ENCODE results near the gene EZR. TPM values are rescaled to one million over a fixed set of nuclear protein-coding genes. Genes with fewer than 3 reads are reported as not detected.

The EZR gene
- total and polyA plus RNA-seq, 2 donors (not counting 1 experiment from before 2014, with no cell fraction given) = 227 to 945 TPM

GRCh38 chr6:158818581-158819212, 471 bp downstream of the EZR start:
- peaks cover 44% of the 10 kb centered on the region for H3K79me2 ChIP-seq (ENCODE audit: control insufficient read depth, insufficient read depth, low read length)
- DNase-seq (peak; percentile 80), ATAC-seq (ENCODE audit: low read depth) (peak; percentile 21)
- no peaks in the 10 kb centered on the region for H3K27me3 ChIP-seq (replicated peaks in 1 of 4; ENCODE audit: control extremely low read depth in 1 of 4, control insufficient read depth in 3 of 4, insufficient read depth in 4 of 4, low read length in 3 of 4)
- peaks cover 0 to 41% of the 10 kb centered on the region in 2 experiments for H3K36me3 ChIP-seq (replicated peaks in 1 of 2; ENCODE audit: control extremely low read depth in 1 of 2, control insufficient read depth in 1 of 2, extremely low read depth in 1 of 2, insufficient read depth in 2 of 2, low read length in 1 of 2)
- peak overlapping the region; percentile 95 for H3K4me2 ChIP-seq (replicated peaks; ENCODE audit: low read depth, low read length, poor library complexity, severe bottlenecking)
- WGBS (ENCODE audit: insufficient coverage) = under 1% methylated on average over 53 of the region's 63 CpGs
- peak overlapping the region; percentile 94 for H3K9ac ChIP-seq (ENCODE audit: low read length)
- H2AFZ ChIP-seq (ENCODE audit: insufficient read depth, low read depth, low read length, poor library complexity, severe bottlenecking) = no peak overlapping the region
- peak overlapping the region; percentile 96 to 99 for H3K27ac ChIP-seq (ENCODE audit: low read length in 2 of 2)
- H3K4me3 ChIP-seq (ENCODE audit: control extremely low read depth in 1 of 5, extremely low read depth in 1 of 5, insufficient read depth in 1 of 5, low read depth in 2 of 5, low read length in 4 of 5) = peak overlapping the region; percentile 22 to 100 (median 69)
- Mint-ChIP-seq H3K27ac (peak overlapping the region; percentile 99), H3K9me3 (ENCODE audit: insufficient read depth) (no peaks in the 10 kb centered on the region), H3K4me3 (peak overlapping the region; percentile 88), H3K4me1 (peaks cover 42% of the 10 kb centered on the region), H3K27me3 (no peaks in the 10 kb centered on the region)
- ChIA-PET CTCF (interaction anchor here (1.0 to 3.7 kb wide), 6 partner anchors 35 to 153 kb away, joined by 3 to 41 read pairs (median 8); no protein-coding TSS in a partner anchor), POLR2A (interaction anchor here (0.6 to 6.4 kb wide), 15 partner anchors 9 to 151 kb away, joined by 3 to 162 read pairs (median 5); no protein-coding TSS in a partner anchor)
- H3K4me1 ChIP-seq (ENCODE audit: control insufficient read depth in 2 of 2, insufficient read depth in 2 of 2, low read length in 2 of 2) = peaks cover 31 to 42% of the 10 kb centered on the region in 2 donors
- intact Hi-C loops (cut with micrococcal nuclease) = loop anchor here (1.0 to 5.0 kb wide), 6 partner anchors 9 to 224 kb away; partner anchors contain the start of gene TAGAP
- TF ChIP-seq CTCF (IDR thresholded peaks at IDR 0.05) = no peak
- TF ChIP-seq EZH2 (IDR thresholded peaks at IDR 0.05; ENCODE audit: borderline replicate concordance, insufficient read depth, low read depth, low read length, poor library complexity, severe bottlenecking) = no peak
- H4K20me1 ChIP-seq (ENCODE audit: control insufficient read depth, insufficient read depth, low read length, poor library complexity, severe bottlenecking) = peaks cover 43% of the 10 kb centered on the region
- H3K9me3 ChIP-seq (ENCODE audit: control extremely low read depth in 1 of 3, control insufficient read depth in 2 of 3, insufficient read depth in 1 of 3, low read length in 2 of 3) = peaks cover 0 to 7% (median 2%) of the 10 kb centered on the region in 3 donors
